Cerebellar nuclear complex (tissue), 1 donor: Measurements from ENCODE around the gene PRR19.

Experiments
- DNase-seq, 2 experiments: peaks; one replicate each; lab custom pipeline; 2025; lab: John Stamatoyannopoulos, UW

Gene PRR19

DNA sequence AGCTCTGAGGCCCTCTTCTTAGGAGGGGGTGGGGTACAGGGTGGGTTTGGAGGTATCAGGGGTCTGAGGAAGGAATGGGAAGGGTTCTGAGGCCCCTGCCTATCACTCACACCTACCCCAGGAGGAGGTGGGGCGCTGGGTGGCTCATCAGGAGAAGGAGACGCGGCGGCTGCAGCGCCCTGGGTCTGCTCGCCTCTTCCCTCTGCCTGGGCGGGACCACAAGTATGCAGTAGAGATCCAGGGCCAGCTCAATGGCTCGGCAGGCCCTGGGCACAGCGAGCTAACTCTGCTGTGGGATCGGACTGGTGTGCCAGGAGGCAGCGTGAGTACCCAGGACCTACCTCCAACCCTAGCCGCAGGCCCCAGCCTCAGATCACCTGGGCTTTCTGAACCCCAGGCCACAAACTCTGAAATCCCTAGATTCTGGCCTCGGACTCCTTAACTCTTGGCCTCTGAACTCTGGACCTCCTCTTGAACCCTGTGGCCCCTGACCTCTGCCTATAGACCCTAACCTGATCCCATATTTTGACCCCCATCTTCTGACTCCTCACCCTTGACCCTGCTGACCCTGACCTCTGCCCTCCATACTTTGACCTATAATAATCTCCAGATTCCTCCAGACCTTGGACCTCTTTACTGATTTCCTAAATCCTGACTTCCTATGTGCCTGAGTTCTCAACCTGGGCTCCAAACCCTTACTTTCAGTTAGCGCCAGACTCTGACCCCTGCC lies 47.6 kb downstream of the PRR19 start:
- DNase-seq = no peak

DNA sequence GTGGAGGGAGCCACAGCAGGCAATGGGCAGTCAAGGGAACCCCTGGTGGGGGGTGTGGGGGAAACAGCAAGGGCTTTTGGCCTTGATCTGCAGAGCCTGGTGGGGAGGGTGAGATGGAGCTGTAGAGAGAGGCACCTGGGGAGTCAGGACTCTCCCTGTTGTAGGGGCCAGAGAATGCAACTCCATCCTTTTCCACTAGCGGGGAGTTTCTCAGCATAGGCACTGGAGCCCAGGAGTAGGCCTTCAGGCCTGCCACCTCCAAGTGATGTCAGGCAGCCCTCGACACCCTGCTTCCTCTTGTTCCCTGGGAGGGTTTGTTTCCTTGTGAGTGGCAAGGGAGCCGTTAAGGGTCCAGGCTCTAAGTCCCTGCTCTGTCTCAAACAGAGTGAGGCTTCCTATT lies 48.5 kb downstream of the PRR19 start:
- DNase-seq = no peak

DNA sequence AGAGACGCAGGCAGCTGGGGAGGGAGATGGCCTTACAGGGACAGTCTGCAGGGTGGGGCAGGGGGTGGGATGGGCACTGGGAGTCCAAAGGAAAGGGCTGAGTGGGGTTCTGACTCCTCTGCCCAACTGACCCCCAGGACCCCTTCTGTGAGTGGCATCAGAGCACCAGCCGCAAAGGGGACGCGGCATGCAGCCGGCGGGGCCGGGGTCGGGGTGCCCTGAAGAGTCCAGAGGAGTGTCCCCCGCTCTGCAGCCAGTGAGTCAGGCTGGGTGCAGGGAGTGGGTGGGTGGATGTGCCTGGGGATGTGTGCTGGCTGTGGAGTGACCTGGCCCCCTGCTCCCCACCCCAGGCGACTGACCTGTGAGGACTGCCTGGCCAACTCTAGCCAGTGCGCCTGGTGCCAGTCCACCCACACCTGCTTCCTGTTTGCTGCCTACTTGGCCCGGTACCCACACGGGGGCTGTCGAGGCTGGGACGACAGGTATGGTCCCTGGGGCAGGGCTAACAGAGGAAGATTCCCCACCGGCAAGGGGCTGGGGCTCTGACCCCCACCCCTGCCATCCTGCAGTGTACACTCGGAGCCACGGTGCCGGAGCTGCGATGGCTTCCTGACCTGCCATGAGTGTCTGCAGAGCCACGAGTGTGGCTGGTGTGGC lies 49.3 kb downstream of the PRR19 start:
- no peak for DNase-seq

DNA sequence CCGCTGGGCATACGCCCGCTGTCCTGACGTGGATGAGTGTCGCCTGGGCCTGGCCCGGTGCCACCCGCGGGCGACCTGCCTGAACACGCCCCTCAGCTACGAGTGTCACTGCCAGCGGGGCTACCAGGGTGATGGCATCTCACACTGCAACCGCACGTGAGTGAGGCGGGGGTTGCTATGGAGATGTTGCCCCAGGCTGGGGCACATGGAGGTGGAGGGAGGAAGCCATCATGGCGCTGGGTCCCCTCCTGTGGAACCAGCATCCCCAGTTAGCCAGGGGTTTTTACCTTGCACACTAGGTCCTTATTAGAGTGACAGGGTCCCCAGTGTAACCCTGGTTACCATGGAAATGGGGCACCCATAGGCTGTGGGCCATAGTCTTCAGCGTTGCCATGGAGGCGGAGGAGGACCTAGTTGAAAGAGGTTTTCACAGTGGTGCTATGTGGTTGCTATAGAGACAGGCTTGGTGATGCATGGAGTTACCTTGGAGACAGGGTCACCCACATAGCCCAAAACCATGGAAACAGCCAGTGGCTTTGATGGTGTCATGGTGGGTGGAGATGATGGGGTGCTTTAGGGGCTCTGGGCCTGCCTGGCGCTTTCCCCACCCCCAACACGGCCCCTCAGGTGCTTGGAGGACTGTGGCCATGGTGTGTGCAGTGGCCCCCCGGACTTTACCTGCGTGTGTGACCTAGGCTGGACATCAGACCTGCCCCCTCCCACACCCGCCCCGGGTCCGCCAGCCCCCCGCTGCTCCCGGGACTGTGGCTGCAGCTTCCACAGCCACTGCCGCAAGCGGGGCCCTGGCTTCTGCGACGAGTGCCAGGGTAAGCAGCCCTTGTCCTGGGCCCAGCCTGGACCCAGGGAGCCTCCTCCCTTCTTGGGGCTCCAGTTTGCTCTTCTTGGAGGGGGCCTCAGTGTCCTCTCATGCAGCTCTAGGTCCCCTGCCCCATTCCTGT lies 50.6 kb downstream of the PRR19 start:
- DNase-seq = no peak

DNA sequence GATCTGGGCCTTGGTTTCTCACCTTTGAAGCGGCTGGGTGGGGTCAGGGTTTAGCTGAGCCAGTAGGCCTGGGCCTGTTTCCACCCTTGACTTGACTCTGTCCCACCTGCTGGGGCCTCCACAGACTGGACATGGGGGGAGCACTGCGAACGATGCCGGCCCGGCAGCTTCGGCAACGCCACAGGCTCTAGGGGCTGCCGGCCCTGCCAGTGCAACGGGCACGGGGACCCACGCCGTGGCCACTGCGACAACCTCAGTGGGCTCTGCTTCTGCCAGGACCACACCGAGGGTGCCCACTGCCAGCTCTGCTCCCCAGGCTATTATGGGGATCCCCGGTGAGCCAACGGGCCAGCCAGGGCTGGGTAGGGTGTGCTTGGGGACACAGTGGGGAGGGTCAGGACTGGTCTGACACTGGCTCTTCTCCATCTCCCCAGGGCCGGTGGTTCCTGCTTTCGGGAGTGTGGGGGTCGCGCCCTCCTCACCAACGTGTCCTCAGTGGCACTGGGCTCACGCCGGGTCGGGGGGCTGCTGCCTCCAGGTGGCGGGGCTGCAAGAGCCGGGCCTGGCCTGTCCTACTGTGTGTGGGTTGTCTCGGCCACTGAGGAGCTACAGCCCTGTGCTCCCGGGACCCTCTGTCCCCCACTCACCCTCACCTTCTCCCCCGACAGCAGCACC lies 51.5 kb downstream of the PRR19 start:
- no peak for DNase-seq

DNA sequence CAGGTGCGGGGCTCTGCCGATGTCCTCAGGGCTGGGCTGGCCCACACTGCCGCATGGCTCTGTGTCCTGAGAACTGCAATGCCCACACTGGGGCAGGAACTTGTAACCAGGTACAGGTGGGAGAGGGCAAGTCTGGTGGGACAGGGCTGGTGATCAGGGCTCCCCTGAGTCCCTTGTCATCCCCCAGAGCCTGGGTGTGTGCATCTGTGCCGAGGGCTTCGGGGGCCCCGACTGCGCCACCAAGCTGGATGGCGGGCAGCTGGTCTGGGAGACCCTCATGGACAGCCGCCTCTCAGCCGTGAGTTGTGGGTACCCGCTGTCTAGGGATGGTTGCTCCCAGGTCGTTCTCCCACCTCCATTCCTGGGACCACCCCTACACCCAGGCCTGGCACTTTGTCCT lies 54.0 kb downstream of the PRR19 start:
- DNase-seq = no peak

DNA sequence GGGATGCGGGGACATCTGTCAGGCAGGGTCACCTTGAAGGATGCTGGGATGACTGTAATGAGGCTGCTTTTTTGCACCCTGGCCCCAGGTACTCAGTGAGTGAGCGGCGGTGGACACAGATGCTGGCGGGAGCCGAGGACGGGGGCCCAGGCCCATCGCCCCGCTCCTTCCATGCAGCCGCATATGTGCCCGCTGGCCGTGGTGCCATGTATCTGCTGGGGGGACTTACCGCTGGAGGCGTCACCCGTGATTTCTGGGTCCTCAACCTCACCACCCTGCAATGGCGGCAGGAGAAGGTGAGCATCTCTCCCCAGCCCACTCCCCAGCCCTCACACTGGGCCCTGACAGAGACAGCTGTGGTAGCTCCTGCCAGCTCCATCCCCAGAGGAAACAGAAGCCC lies 54.8 kb downstream of the PRR19 start:
- DNase-seq = no peak

DNA sequence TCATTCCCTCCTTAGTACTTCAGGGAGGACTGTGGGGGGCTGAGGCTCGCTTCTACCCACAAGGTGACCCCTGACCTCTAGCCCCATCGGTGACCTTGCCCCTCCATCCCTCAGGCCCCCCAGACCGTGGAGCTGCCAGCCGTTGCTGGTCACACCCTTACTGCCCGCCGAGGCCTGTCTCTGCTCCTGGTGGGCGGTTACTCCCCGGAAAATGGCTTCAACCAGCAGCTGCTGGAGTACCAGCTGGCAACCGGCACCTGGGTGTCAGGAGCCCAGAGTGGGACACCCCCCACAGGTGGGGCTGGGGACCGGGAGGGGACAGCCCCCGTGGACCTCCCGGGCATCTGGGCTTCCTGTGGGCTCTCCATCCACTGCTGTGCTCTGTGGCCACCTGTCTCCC lies 55.4 kb downstream of the PRR19 start:
- no peak for DNase-seq
